PC-3 (cell line): ENCODE results near the gene ANGPTL2. TPM values are rescaled to one million over a fixed set of nuclear protein-coding genes. Genes with fewer than 3 reads are reported as not detected.
A peak's percentile ranks its signal among the peaks of the same experiment; 100 is the strongest.

Experiments used
- ATAC-seq: fragments of 200-7000 bp; cut with Tn5 transposase; 2 replicates; pipeline ENCODE4 v1.9.1; 2020; ENCODE audit warnings: mild to moderate bottlenecking, moderate library complexity
- BruUV-seq: library from RNA; stranded (reverse); fragments of 400-500 nt; replicated peaks from 2 replicates; lab custom pipeline; 2021; lab: Mats Ljungman, UMichigan
- CTCF ChIA-PET: fragments of 300-600 bp; sonication (Branson Sonifier 250); formaldehyde crosslinking; loops from one replicate; lab custom pipeline; 2022; ENCODE audit warnings: antibody characterized with exemption; lab: Charles Lee
- POLR2A ChIA-PET: fragments of 300-600 bp; sonication (Branson Sonifier 250); formaldehyde crosslinking; loops from one replicate; lab custom pipeline; 2022; ENCODE audit warnings: antibody characterized with exemption; ENCODE audit not compliant: unreplicated experiment; lab: Charles Lee
- DNase-seq: peaks from one replicate; pipeline ENCODE4 v3.0.0-alpha.2; 2015
- H2AFZ ChIP-seq: fragments of 300-600 bp; sonication (generic); 2 replicates; pipeline ENCODE4 v1.6.0; 2016; ENCODE audit warnings: antibody characterized with exemption, low read length
- H3F3A ChIP-seq: fragments of 300-600 bp; sonication (generic); one replicate; pipeline ENCODE4 v1.6.0; 2017; ENCODE audit warnings: antibody characterized with exemption, low read length, control low read depth, mild to moderate bottlenecking; ENCODE audit not compliant: unreplicated experiment
- H3K27ac ChIP-seq: fragments of 300-600 bp; sonication (generic); 2 replicates; pipeline ENCODE4 v1.5.1; 2016; ENCODE audit warnings: mild to moderate bottlenecking, low read length
- H3K27me3 ChIP-seq: fragments of 300-600 bp; sonication (generic); 2 replicates; pipeline ENCODE4 v1.6.1; 2016; ENCODE audit warnings: low read length, mixed read lengths
- H3K36me3 ChIP-seq: fragments of 300-600 bp; sonication (generic); 2 replicates; pipeline ENCODE4 v1.6.1; 2016; ENCODE audit warnings: low read depth, mixed run types, low read length, mixed read lengths
- H3K4me1 ChIP-seq: fragments of 300-600 bp; sonication (generic); 2 replicates; pipeline ENCODE4 v1.5.1; 2016; ENCODE audit warnings: low read length; ENCODE audit not compliant: insufficient read depth
- H3K4me2 ChIP-seq: fragments of 300-600 bp; sonication (generic); 2 replicates; pipeline ENCODE4 v1.6.0; 2016; ENCODE audit warnings: low read length
- H3K4me3 ChIP-seq: fragments of 300-600 bp; sonication (generic); 2 replicates; pipeline ENCODE4 v1.5.1; 2016; ENCODE audit warnings: mild to moderate bottlenecking, low read length, mixed read lengths
- H3K79me2 ChIP-seq: fragments of 300-600 bp; sonication (generic); 2 replicates; pipeline ENCODE4 v1.6.1; 2017; ENCODE audit warnings: low read length, mixed read lengths
- H3K9ac ChIP-seq: fragments of 300-600 bp; sonication (generic); 2 replicates; pipeline ENCODE4 v1.6.0; 2016; ENCODE audit warnings: mild to moderate bottlenecking, low read length
- H3K9me2 ChIP-seq: fragments of 300-600 bp; sonication (generic); replicated peaks from 2 replicates; pipeline ENCODE4 v1.6.1; 2016; ENCODE audit warnings: mixed run types, low read length, mixed read lengths
- H3K9me3 ChIP-seq: fragments of 300-600 bp; sonication (generic); 2 replicates; pipeline ENCODE4 v1.6.1; 2016; ENCODE audit warnings: low read length, mixed read lengths
- H4K20me1 ChIP-seq: fragments of 300-600 bp; sonication (generic); 2 replicates; pipeline ENCODE4 v1.6.1; 2016; ENCODE audit warnings: low read length, mixed read lengths
- CTCF ChIP-seq: fragments of 300-600 bp; sonication (generic); conservative IDR thresholded peaks from 2 replicates; pipeline ENCODE4 v1.5.1; 2017; ENCODE audit warnings: antibody characterized with exemption, low read depth, mild to moderate bottlenecking, low read length
- EZH2 ChIP-seq: fragments of 300-600 bp; sonication (generic); IDR thresholded peaks from one replicate; pipeline ENCODE4 v1.6.1; 2017; ENCODE audit warnings: antibody characterized with exemption, mild to moderate bottlenecking, low read length; ENCODE audit not compliant: unreplicated experiment
- EZH2phosphoT487 ChIP-seq: fragments of 300-600 bp; sonication (generic); IDR thresholded peaks from 2 replicates; pipeline ENCODE4 v1.6.1; 2018; ENCODE audit warnings: mild to moderate bottlenecking, antibody characterized with exemption, low read length, borderline replicate concordance
- intact Hi-C: fragments of 100-400 bp; cut with micrococcal nuclease; formaldehyde crosslinking; loops from 2 replicates; pipeline ENCODE4 v1.9.0; 2023
- total RNA-seq: library from RNA; depleted of rRNA; stranded (reverse); fragments of >200 nt; gene quantifications from 2 replicates; pipeline ENCODE4 v1.2.3, GENCODE V29; 2014

ANGPTL2 gene
- total RNA-seq, 1 experiment from 2014 or later, result 0.07 TPM

DNA sequence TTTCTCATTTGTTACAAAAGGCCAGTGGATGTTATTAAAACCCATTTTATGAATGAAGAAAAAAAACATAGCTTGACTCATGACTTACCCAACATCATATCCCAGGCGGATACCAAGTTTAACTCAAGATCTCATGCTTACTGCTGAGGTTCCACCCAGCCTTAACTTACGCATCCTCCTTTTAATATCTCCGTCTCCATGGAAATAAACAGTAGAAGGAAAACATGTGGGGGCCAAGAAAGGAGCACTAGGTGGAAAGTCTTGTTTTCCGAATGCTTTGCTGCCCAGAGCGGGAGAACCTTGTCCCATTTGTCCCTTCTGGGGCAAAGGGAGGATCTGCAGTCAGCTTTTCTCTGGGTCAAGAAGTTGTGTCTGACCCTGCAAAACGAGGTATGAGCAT is 44.1 kb downstream of the ANGPTL2 start:
- no peaks in the 10 kb centered on the region for H4K20me1 ChIP-seq
- no TSS peak for BruUV-seq
- H2AFZ ChIP-seq, result no peak overlapping the region
- CTCF ChIA-PET, result no interaction called here
- ATAC-seq, result no peak
- no peaks in the 10 kb centered on the region for H3K79me2 ChIP-seq
- H3K9me3 ChIP-seq, result no peaks in the 10 kb centered on the region
- POLR2A ChIA-PET, result no interaction called here
- intact Hi-C loops, result no loop called here
- H3K4me1 ChIP-seq, result peaks cover 15% of the 10 kb centered on the region; the same call in 1 of the 2 replicates
- H3K36me3 ChIP-seq, result no peaks in the 10 kb centered on the region
- no peak for TF ChIP-seq EZH2phosphoT487
- no peak for TF ChIP-seq CTCF
- TF ChIP-seq EZH2, result no peak
- H3F3A ChIP-seq, result no peaks in the 10 kb centered on the region
- no peak overlapping the region for H3K9ac ChIP-seq
- H3K4me2 ChIP-seq, result no peak overlapping the region
- DNase-seq, result no peak
- no peak overlapping the region for H3K27ac ChIP-seq
- H3K9me2 ChIP-seq, result no peaks in the 10 kb centered on the region
- no peaks in the 10 kb centered on the region for H3K27me3 ChIP-seq
- H3K4me3 ChIP-seq, result no peak overlapping the region

DNA sequence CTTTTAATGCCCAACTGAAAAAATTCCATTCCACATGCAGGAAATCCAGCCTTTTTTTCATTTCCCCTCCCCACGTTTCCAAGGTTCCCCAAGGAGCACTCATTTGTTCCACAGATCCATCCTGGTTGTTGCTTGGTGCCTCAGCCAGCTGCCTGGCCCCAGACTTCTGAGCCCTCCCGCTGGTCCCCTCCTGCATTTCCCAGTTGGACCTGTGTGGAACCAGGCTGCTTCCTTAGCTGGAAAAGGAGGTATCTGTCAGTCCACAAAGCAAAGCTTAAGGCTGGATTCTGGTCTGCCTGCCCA is 44.8 kb downstream of the ANGPTL2 start:
- Histone ChIP-seq H2AFZ (no peak overlapping the region), H3K9me3 (no peaks in the 10 kb centered on the region), H3K4me2 (no peak overlapping the region), H3K36me3 (no peaks in the 10 kb centered on the region), H3K4me1 (peaks cover 15% of the 10 kb centered on the region; the same call in 1 of the 2 replicates), H3K9me2 (no peaks in the 10 kb centered on the region), H3K9ac (no peak overlapping the region), H3K27me3 (no peaks in the 10 kb centered on the region), H3F3A (no peaks in the 10 kb centered on the region), H3K79me2 (no peaks in the 10 kb centered on the region), H3K4me3 (no peak overlapping the region), H3K27ac (no peak overlapping the region), H4K20me1 (no peaks in the 10 kb centered on the region)
- BruUV-seq, result no TSS peak
- intact Hi-C loops, result no loop called here
- ATAC-seq, result no peak
- POLR2A ChIA-PET, result no interaction called here
- CTCF ChIA-PET, result no interaction called here
- TF ChIP-seq EZH2phosphoT487, result no peak
- TF ChIP-seq EZH2, result no peak
- no peak for TF ChIP-seq CTCF
- no peak for DNase-seq

DNA sequence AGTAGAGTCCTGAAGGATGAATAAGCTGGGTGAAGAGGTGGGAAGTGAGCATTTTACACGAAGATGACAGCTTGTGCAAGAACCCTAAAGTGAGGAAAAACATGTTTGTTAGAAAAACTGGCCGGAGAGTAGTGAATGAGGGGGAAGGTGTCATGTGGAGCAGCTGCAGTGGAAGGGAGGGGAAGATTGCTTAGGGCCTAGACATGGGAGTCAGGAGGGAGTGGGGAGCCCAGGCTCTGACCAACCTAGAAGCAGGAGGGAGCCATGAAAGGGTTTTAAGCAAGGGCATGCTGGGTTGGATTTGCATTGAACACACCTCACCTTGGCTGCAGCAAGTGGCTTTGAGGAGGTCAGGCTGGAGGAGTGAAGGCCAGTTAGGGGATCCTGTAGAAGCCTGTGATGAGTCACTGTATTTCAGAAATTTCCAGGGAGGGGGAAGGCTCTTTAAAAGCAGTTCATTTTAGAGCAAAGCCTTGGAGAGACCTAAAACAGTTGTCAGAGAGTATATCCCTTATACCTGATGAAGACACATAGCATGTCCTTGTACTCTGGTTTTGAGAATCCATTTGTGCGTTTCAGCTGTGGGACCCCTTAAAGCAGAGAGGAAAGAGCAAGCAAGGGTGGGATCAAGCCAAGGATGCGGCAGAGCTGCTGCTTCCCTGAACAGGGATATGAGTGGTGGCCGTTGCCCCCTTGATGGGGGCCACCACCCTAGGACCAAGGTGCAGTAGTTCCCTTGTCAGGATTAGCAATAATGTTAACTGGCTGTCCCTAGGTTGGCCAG is 45.4 kb downstream of the ANGPTL2 start:
- intact Hi-C loops, result no loop called here
- BruUV-seq, result no TSS peak
- Histone ChIP-seq H3K79me2 (no peaks in the 10 kb centered on the region), H3K27ac (no peak overlapping the region), H3K27me3 (no peaks in the 10 kb centered on the region), H3K9me3 (no peaks in the 10 kb centered on the region), H3K36me3 (no peaks in the 10 kb centered on the region), H3K9ac (no peak overlapping the region), H3K4me3 (no peak overlapping the region), H3K4me2 (no peak overlapping the region), H2AFZ (no peak overlapping the region), H3K9me2 (no peaks in the 10 kb centered on the region), H4K20me1 (no peaks in the 10 kb centered on the region), H3K4me1 (peaks cover 15% of the 10 kb centered on the region; the same call in 1 of the 2 replicates), H3F3A (no peaks in the 10 kb centered on the region)
- DNase-seq, result peak; percentile 2
- TF ChIP-seq CTCF, result no peak
- TF ChIP-seq EZH2phosphoT487, result no peak
- TF ChIP-seq EZH2, result no peak
- no peak for ATAC-seq
- POLR2A ChIA-PET, result no interaction called here
- CTCF ChIA-PET, result no interaction called here
